Measurements from ENCODE around the gene THSD7B. TPM values are rescaled to one million over a fixed set of nuclear protein-coding genes. Genes with fewer than 3 reads are reported as not detected.

THSD7B gene
- total and polyA plus RNA-seq, 4 donors: 3.9 to 10.8 (median 4.0) TPM

GRCh38 chr2:137173463-137173862 lies 408.1 kb downstream of the THSD7B start:
- H3K27ac ChIP-seq (ENCODE audit: low read depth, low read length): no peak overlapping the region
- no peaks in the 10 kb centered on the region for H3K9me3 ChIP-seq (ENCODE audit: control insufficient read depth, insufficient read depth, low read length)
- H3K4me3 ChIP-seq (ENCODE audit: low read depth, low read length): no peak overlapping the region
- no peaks in the 10 kb centered on the region for H3K36me3 ChIP-seq (ENCODE audit: control insufficient read depth, insufficient read depth, low read length)
- WGBS (ENCODE audit: insufficient coverage): 61% methylated on average over 3 of the region's 3 CpGs
- H3K27me3 ChIP-seq (ENCODE audit: control insufficient read depth, insufficient read depth, low read length): no peaks in the 10 kb centered on the region
- no peaks in the 10 kb centered on the region for H3K4me1 ChIP-seq (ENCODE audit: control insufficient read depth, insufficient read depth, low read length)
- DNase-seq (ENCODE audit: low read depth in 4 of 6, low spot score in 6 of 6): no peak

GRCh38 chr2:137175246-137175645 lies 409.9 kb downstream of the THSD7B start:
- no CpG with 5 or more reads among the region's 1 CpG for WGBS (ENCODE audit: insufficient coverage)
- Histone ChIP-seq H3K36me3 (ENCODE audit: control insufficient read depth, insufficient read depth, low read length) (no peaks in the 10 kb centered on the region), H3K9me3 (ENCODE audit: control insufficient read depth, insufficient read depth, low read length) (no peaks in the 10 kb centered on the region), H3K4me3 (ENCODE audit: low read depth, low read length) (no peak overlapping the region), H3K4me1 (ENCODE audit: control insufficient read depth, insufficient read depth, low read length) (no peaks in the 10 kb centered on the region), H3K27me3 (ENCODE audit: control insufficient read depth, insufficient read depth, low read length) (no peaks in the 10 kb centered on the region), H3K27ac (ENCODE audit: low read depth, low read length) (no peak overlapping the region)
- no peak for DNase-seq (ENCODE audit: low read depth in 4 of 6, low spot score in 6 of 6)

- H3K27me3 ChIP-seq (ENCODE audit: control insufficient read depth, insufficient read depth, low read length): no peaks in the 10 kb centered on the region
- H3K9me3 ChIP-seq (ENCODE audit: control insufficient read depth, insufficient read depth, low read length): no peaks in the 10 kb centered on the region
- H3K27ac ChIP-seq (ENCODE audit: low read depth, low read length): no peak overlapping the region
- no CpG with 5 or more reads among the region's 2 CpGs for WGBS (ENCODE audit: insufficient coverage)
- no peaks in the 10 kb centered on the region for H3K4me1 ChIP-seq (ENCODE audit: control insufficient read depth, insufficient read depth, low read length)
- H3K36me3 ChIP-seq (ENCODE audit: control insufficient read depth, insufficient read depth, low read length): no peaks in the 10 kb centered on the region
- H3K4me3 ChIP-seq (ENCODE audit: low read depth, low read length): no peak overlapping the region
- no peak for DNase-seq (ENCODE audit: low read depth in 4 of 6, low spot score in 6 of 6)
Observed at GRCh38 chr2:137178951-137179377, 413.6 kb downstream of the THSD7B start.

GRCh38 chr2:137179542-137179941 lies 414.2 kb downstream of the THSD7B start:
- no peak overlapping the region for H3K4me3 ChIP-seq (ENCODE audit: low read depth, low read length)
- no peaks in the 10 kb centered on the region for H3K9me3 ChIP-seq (ENCODE audit: control insufficient read depth, insufficient read depth, low read length)
- no peaks in the 10 kb centered on the region for H3K36me3 ChIP-seq (ENCODE audit: control insufficient read depth, insufficient read depth, low read length)
- H3K27me3 ChIP-seq (ENCODE audit: control insufficient read depth, insufficient read depth, low read length): no peaks in the 10 kb centered on the region
- DNase-seq (ENCODE audit: low read depth in 4 of 6, low spot score in 6 of 6): no peak
- H3K4me1 ChIP-seq (ENCODE audit: control insufficient read depth, insufficient read depth, low read length): no peaks in the 10 kb centered on the region
- no peak overlapping the region for H3K27ac ChIP-seq (ENCODE audit: low read depth, low read length)

- H3K27me3 ChIP-seq (ENCODE audit: control insufficient read depth, insufficient read depth, low read length): no peaks in the 10 kb centered on the region
- H3K9me3 ChIP-seq (ENCODE audit: control insufficient read depth, insufficient read depth, low read length): no peaks in the 10 kb centered on the region
- H3K4me1 ChIP-seq (ENCODE audit: control insufficient read depth, insufficient read depth, low read length): no peaks in the 10 kb centered on the region
- WGBS (ENCODE audit: insufficient coverage): 100% methylated on average over 1 of the region's 2 CpGs
- no peaks in the 10 kb centered on the region for H3K36me3 ChIP-seq (ENCODE audit: control insufficient read depth, insufficient read depth, low read length)
- no peak for DNase-seq (ENCODE audit: low read depth in 4 of 6, low spot score in 6 of 6)
- no peak overlapping the region for H3K4me3 ChIP-seq (ENCODE audit: low read depth, low read length)
- H3K27ac ChIP-seq (ENCODE audit: low read depth, low read length): no peak overlapping the region
Observed at GRCh38 chr2:137180012-137180411, 414.7 kb downstream of the THSD7B start.

- WGBS (ENCODE audit: insufficient coverage): 100% methylated on average over 1 of the region's 1 CpG
- no peaks in the 10 kb centered on the region for H3K27me3 ChIP-seq (ENCODE audit: control insufficient read depth, insufficient read depth, low read length)
- no peak for DNase-seq (ENCODE audit: low read depth in 4 of 6, low spot score in 6 of 6)
- H3K4me3 ChIP-seq (ENCODE audit: low read depth, low read length): no peak overlapping the region
- H3K36me3 ChIP-seq (ENCODE audit: control insufficient read depth, insufficient read depth, low read length): no peaks in the 10 kb centered on the region
- H3K27ac ChIP-seq (ENCODE audit: low read depth, low read length): no peak overlapping the region
- H3K4me1 ChIP-seq (ENCODE audit: control insufficient read depth, insufficient read depth, low read length): no peaks in the 10 kb centered on the region
- H3K9me3 ChIP-seq (ENCODE audit: control insufficient read depth, insufficient read depth, low read length): no peaks in the 10 kb centered on the region
Observed at GRCh38 chr2:137181370-137181769, 416.0 kb downstream of the THSD7B start.

- no CpG with 5 or more reads among the region's 3 CpGs for WGBS (ENCODE audit: insufficient coverage)
- no peaks in the 10 kb centered on the region for H3K36me3 ChIP-seq (ENCODE audit: control insufficient read depth, insufficient read depth, low read length)
- no peak overlapping the region for H3K4me3 ChIP-seq (ENCODE audit: low read depth, low read length)
- no peak overlapping the region for H3K27ac ChIP-seq (ENCODE audit: low read depth, low read length)
- no peaks in the 10 kb centered on the region for H3K4me1 ChIP-seq (ENCODE audit: control insufficient read depth, insufficient read depth, low read length)
- peak in 2 of 6 donors; percentile 65 to 74 for DNase-seq (ENCODE audit: low read depth in 4 of 6, low spot score in 6 of 6)
- no peaks in the 10 kb centered on the region for H3K9me3 ChIP-seq (ENCODE audit: control insufficient read depth, insufficient read depth, low read length)
- H3K27me3 ChIP-seq (ENCODE audit: control insufficient read depth, insufficient read depth, low read length): no peaks in the 10 kb centered on the region
Observed at GRCh38 chr2:137182071-137182470, 416.7 kb downstream of the THSD7B start.

GRCh38 chr2:137183206-137183898 lies 418.0 kb downstream of the THSD7B start:
- Histone ChIP-seq H3K27ac (ENCODE audit: low read depth, low read length) (no peak overlapping the region), H3K4me3 (ENCODE audit: low read depth, low read length) (no peak overlapping the region), H3K27me3 (ENCODE audit: control insufficient read depth, insufficient read depth, low read length) (no peaks in the 10 kb centered on the region), H3K36me3 (ENCODE audit: control insufficient read depth, insufficient read depth, low read length) (no peaks in the 10 kb centered on the region), H3K4me1 (ENCODE audit: control insufficient read depth, insufficient read depth, low read length) (no peaks in the 10 kb centered on the region), H3K9me3 (ENCODE audit: control insufficient read depth, insufficient read depth, low read length) (no peaks in the 10 kb centered on the region)
- no peak for DNase-seq (ENCODE audit: low read depth in 4 of 6, low spot score in 6 of 6)
- WGBS (ENCODE audit: insufficient coverage): 100% methylated on average over 1 of the region's 3 CpGs

GRCh38 chr2:137185378-137186078 lies 420.2 kb downstream of the THSD7B start:
- Histone ChIP-seq H3K27ac (ENCODE audit: low read depth, low read length) (no peak overlapping the region), H3K4me1 (ENCODE audit: control insufficient read depth, insufficient read depth, low read length) (no peaks in the 10 kb centered on the region), H3K36me3 (ENCODE audit: control insufficient read depth, insufficient read depth, low read length) (no peaks in the 10 kb centered on the region), H3K4me3 (ENCODE audit: low read depth, low read length) (no peak overlapping the region), H3K27me3 (ENCODE audit: control insufficient read depth, insufficient read depth, low read length) (no peaks in the 10 kb centered on the region), H3K9me3 (ENCODE audit: control insufficient read depth, insufficient read depth, low read length) (no peaks in the 10 kb centered on the region)
- DNase-seq (ENCODE audit: low read depth in 4 of 6, low spot score in 6 of 6): no peak
- no CpG with 5 or more reads among the region's 3 CpGs for WGBS (ENCODE audit: insufficient coverage)

- 81% methylated on average over 2 of the region's 2 CpGs for WGBS (ENCODE audit: insufficient coverage)
- H3K4me3 ChIP-seq (ENCODE audit: low read depth, low read length): no peak overlapping the region
- no peaks in the 10 kb centered on the region for H3K4me1 ChIP-seq (ENCODE audit: control insufficient read depth, insufficient read depth, low read length)
Observed at GRCh38 chr2:137187216-137187615, 421.9 kb downstream of the THSD7B start.

More at GRCh38 chr2:137187216-137187615, 421.9 kb downstream of the THSD7B start:
- Histone ChIP-seq H3K27ac (ENCODE audit: low read depth, low read length) (no peak overlapping the region), H3K27me3 (ENCODE audit: control insufficient read depth, insufficient read depth, low read length) (no peaks in the 10 kb centered on the region), H3K36me3 (ENCODE audit: control insufficient read depth, insufficient read depth, low read length) (no peaks in the 10 kb centered on the region), H3K9me3 (ENCODE audit: control insufficient read depth, insufficient read depth, low read length) (no peaks in the 10 kb centered on the region)
- DNase-seq (ENCODE audit: low read depth in 4 of 6, low spot score in 6 of 6): no peak

All from spinal cord (tissue), 10 donors.